Thyroid gland (tissue), 4 donors: ENCODE measurements around the gene MB21D2.

Experiments used
- CTCF ChIP-seq, 6 experiments: fragments of 200-600 bp in 3 of 6; fragments of 450-650 bp in 3 of 6; sonication (generic) in 3 of 6; IDR thresholded peaks; one replicate each; pipeline ENCODE4 v1.5.1; 2016 to 2019; ENCODE audit warnings: antibody characterized with exemption in 6 of 6, mild to moderate bottlenecking in 2 of 6, inconsistent platforms in 1 of 6, moderate library complexity in 1 of 6
- POLR2A ChIP-seq, 2 donors: fragments of 450-650 bp; IDR thresholded peaks; one replicate each; pipeline ENCODE4 v1.6.1; 2017; ENCODE audit warnings: antibody characterized with exemption in 2 of 2, mild to moderate bottlenecking in 2 of 2, moderate library complexity in 1 of 2

- TF ChIP-seq CTCF (IDR thresholded peaks at IDR 0.05) = no peak
- no peak for TF ChIP-seq POLR2A (IDR thresholded peaks at IDR 0.05)
Measured at GRCh38 chr3:192894676-192895075, 23.0 kb downstream of the MB21D2 start.
